ENCODE data around the gene PPOX.

PPOX gene

GRCh38 chr1:161176468-161177111 is 10.4 kb downstream of the PPOX start:
- no peak for DNase-seq

- peak; percentile 78 for DNase-seq
Observed at GRCh38 chr1:161177112-161177935, 11.1 kb downstream of the PPOX start, which contains the start of gene B4GALT3. Gene B4GALT3, minus strand, starts transcription at chr1:161177507. Its CDS starts 1,447 bp downstream, at chr1:161176060.

GRCh38 chr1:161177936-161178244 is 11.7 kb downstream of the PPOX start:
- no peak for DNase-seq

- no peak for DNase-seq
Observed at GRCh38 chr1:161179698-161180097, 13.5 kb downstream of the PPOX start.

GRCh38 chr1:161180639-161181038 is 14.4 kb downstream of the PPOX start:
- no peak for DNase-seq

GRCh38 chr1:161182214-161182613 is 16.0 kb downstream of the PPOX start:
- DNase-seq: peak; percentile 41

GRCh38 chr1:161185282-161185682 is 19.1 kb downstream of the PPOX start:
- DNase-seq: peak; percentile 73

- no peak for DNase-seq
Observed at GRCh38 chr1:161185732-161186311, 19.6 kb downstream of the PPOX start.

- DNase-seq: no peak
Observed at GRCh38 chr1:161187311-161187710, 21.1 kb downstream of the PPOX start.

- no peak for DNase-seq
Observed at GRCh38 chr1:161188381-161188780, 22.2 kb downstream of the PPOX start.

GRCh38 chr1:161189036-161189435 is 22.8 kb downstream of the PPOX start:
- no peak for DNase-seq

GRCh38 chr1:161190962-161191521 is 24.8 kb downstream of the PPOX start:
- no peak for DNase-seq

- DNase-seq: no peak
Observed at GRCh38 chr1:161191971-161192370, 25.7 kb downstream of the PPOX start.

GRCh38 chr1:161192476-161193465 is 26.5 kb downstream of the PPOX start:
- DNase-seq: peak; percentile 72

GRCh38 chr1:161193561-161194235 is 27.5 kb downstream of the PPOX start:
- DNase-seq: no peak

- DNase-seq: no peak
Observed at GRCh38 chr1:161195171-161195570, 28.9 kb downstream of the PPOX start.

- DNase-seq: no peak
Observed at GRCh38 chr1:161196111-161196510, 29.9 kb downstream of the PPOX start.

- peak; percentile 95 for DNase-seq
Observed at GRCh38 chr1:161196521-161197451, 30.6 kb downstream of the PPOX start.

GRCh38 chr1:161197560-161198193 is 31.5 kb downstream of the PPOX start:
- no peak for DNase-seq

Measured in fibroblast of upper back skin (primary cell).